GM19452 (cell line): Measurements from ENCODE around the gene RTF2.

Source experiments
- ATAC-seq: cut with Tn5 transposase; IDR thresholded peaks from one replicate; pipeline ENCODE4 v1.9.1; 2021; ENCODE audit not compliant: unreplicated experiment

The RTF2 gene, protein sequence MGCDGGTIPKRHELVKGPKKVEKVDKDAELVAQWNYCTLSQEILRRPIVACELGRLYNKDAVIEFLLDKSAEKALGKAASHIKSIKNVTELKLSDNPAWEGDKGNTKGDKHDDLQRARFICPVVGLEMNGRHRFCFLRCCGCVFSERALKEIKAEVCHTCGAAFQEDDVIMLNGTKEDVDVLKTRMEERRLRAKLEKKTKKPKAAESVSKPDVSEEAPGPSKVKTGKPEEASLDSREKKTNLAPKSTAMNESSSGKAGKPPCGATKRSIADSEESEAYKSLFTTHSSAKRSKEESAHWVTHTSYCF

DNA sequence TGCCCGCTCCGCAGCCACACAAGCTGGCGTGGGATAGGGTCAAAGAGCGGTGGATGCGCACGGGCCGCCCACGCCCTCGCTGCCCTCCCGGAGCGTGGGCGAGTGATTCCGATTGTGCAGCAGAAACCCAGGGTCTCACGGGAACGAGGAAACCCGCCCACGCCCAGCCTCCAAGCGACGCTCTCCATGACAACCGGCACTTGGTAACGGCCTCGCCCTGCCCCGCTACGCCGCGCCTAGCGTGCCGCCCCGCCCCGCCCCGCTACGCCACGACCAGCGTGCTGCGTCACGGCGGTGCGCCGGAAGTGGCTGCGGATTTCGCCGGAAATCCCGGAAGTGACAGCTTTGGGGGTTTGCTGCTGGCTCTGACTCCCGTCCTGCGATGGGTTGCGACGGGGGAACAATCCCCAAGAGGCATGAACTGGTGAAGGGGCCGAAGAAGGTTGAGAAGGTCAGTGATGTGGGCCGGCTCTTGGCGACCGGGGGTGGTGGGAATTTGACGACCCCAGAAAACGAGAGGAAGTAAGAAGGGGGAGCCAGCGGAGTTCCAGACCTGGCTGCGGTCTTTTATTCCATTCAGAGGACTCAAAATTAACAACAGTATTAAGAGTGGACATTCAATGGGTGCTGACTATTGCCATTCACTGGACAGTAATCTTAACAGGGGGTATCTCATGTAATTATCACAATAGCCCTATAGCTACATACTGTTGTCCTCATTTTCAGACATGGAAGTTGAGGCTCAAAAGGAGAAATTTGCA lies at the start of gene RTF2:
Gene RTF2, plus strand, starts transcription at position 312 of the 761 bp plus-strand sequence. Its CDS starts 71 bp downstream, at position 383.
- peak; percentile 99 for ATAC-seq

DNA sequence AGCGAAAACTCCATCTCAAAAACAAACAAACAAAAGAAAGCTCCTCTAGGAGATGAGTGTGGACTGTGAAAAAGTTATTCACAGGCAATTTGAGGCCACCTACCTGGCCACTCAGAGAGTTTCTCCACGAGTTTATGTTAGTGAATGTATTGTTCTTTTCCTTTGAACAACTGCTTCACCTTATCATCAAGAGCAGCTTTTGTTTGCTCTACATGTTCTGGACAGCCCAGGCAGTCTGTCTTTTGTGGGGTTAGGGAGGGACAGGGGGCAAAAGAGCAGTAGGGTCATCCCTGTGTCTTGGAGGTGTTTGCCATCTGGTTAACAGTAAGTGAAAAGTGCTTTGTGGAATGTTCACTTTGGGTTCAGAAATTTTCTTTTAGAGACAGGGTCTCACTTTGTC lies 48.4 kb upstream of the RTF2 start:
- ATAC-seq = no peak

DNA sequence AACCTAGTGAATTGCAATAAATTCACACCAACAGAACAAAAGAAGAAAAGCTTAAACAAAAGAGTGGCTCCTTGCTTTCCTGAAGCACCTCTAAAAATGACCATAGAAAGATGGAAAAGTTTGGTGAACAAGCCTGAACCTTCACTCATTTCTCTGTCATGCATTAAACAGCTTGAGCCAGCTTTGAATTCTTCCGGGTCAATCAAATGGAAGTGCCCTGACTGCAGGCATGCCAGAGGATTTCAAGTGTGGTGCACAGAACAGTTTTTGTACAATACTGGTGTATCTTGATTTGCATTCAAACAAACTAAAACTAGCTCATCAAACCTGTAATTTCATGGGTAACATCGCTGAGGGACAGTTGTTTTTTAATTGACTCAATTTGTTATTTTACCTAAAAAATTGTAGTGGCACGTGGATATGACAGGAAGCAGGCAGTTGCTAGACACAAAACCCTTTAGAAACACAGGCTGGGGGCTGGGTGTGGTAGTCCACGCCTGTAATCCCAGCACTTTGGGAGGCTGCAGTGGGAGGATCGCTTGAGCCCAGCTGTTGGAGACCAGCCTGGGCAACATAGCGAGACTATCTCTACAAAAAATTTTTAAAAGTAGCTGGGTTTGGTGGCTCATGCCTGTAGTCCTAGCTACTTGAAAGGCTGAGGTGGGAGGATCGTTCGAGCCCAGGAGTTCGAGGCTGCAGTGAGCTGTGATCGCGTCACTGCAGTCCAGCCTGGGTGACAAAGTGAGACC lies 47.3 kb upstream of the RTF2 start:
- no peak for ATAC-seq

DNA sequence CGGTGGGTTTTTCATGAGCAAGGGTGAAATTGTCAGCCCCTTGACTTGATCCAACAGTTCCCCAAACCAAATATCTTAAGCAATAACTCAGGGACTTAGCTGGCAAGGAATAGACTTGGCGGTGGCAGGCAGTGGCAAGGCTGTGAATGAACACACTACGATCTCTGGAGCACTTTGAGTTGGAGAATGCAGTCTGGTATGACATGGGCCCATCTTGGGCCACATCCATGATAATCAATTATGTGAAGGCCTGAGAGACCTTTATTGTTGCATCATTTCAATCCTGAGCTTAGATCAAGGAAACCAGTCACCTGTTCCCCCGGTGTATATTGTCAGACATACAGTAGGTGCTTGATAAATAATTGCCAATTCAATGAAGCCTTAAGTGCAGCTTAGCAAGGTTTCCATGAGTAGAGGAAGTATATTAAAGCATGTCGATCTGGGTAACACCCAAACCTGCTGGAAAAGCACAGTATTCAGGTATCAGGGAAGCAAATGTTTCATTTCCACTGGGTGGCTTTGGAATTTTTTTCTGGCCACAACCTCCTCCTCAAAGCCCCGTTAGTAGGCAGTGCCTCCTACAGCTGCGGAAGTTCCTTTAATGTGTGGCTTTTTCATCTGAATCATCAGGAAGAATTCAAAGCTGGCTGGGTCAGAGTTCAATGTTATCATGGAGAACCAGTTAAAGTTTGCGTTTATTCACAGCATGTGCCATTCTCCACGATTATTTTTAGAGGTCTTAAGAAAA lies 46.2 kb upstream of the RTF2 start:
- no peak for ATAC-seq

DNA sequence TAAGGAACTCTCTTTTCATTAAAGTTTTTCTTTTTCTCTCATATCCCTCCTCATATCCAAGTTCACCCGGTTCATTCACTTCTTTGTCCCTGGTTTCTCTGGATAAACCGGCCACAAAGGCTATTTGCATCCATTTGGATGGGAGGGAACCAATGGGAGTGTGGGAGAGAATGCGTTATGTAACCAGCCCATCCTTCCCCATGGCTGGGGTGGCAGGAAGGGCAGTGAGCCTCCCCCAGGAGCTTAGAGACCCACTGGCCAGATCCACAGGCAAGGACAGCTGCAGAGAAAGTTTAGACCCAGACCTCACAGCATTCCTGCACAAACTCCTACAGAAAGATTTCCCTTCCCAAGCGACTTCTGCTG lies 45.6 kb upstream of the RTF2 start:
- ATAC-seq = no peak

DNA sequence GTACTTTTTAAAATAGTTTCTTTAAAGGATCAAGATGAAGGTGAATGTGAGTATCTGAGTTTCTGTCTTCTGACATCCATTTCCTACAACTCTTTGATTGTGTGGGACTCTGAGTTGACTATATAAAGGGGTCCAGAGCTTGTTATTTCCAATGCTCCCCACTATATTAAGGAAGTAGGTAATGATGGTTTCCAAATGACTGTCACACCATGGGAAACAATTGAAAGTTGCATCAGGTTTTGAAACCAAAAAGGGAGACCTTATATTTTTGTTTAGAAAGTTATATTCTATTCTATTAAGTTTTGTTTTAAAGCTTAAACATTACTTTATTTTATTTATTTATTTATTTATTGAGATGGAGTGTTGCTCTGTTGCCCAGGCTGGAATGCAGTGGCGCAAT lies 45.2 kb upstream of the RTF2 start:
- ATAC-seq = no peak

DNA sequence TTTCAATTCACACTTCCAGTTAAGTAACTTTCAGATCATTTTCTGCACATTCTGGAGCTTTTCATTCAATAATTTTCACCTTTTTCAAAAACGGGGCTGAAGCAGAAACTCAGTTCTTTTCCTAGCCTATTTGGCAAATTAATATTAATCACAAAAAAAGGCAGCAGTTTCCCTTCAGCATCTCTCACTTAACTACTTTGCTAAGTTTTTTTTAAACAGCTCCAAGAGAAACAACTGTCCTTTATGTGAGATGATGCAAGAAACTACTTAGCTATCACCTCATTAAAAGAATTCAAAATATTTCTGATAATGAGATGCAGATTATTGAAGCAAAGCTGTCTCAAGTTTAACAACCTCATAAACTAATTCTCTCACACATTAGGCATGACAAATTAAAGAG lies 44.5 kb upstream of the RTF2 start:
- ATAC-seq = no peak

DNA sequence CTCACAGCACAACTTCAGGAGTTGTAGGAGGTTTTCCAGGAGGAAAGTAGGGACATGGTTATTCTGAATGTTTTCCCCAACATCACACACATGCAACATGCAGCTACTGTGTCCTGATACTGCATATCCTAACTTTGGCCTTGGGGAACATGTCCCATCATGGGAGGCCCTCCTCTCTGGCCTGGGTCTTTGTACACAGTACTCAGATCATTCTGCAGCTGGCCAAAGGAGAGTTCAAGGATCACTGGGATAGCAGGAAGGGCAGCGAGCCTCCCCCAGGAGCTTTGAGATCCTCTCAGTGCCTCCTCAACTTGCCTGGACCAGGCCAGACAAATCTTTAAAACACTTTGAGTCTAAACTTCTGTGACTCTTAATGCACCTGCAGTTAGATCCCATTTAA lies 43.5 kb upstream of the RTF2 start:
- no peak for ATAC-seq

DNA sequence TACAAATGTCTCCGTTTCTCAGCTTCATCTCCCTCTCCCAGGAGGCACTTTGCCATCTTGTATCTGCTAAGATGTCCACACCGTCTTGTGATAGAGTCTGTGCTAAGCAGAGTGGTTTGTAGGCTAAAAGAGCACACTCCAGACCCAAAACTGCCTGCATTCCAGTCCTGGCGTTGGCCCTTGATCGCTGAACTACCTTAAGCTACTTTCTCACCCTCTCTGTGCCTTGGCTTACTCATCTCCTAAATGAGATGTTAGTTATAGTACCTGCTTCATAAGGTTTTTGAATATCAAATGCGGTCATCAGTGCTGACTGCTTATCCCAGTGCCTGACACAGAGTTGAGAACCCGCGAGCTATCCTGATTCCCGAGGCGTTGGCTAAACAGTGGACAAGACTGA lies 42.4 kb upstream of the RTF2 start:
- ATAC-seq = no peak

DNA sequence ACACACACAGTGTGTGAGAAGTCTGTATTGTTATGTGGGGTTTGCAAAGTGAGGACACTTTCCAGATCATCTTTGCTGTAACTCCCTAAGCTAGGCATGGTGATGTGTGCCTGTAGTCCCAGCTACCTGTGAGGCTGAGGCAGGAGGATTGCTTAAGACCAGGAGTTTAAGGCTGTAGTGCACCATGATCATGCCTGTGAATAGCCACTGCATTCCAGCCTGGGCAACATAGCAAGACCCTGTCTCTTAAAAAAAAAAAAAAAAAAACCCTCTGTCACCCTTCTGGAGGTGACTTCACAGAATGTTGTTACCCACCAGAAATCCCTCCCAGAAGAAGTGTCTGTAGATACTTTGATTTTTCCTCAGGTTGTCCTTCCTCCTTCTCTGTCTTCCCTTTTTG lies 41.5 kb upstream of the RTF2 start:
- no peak for ATAC-seq

DNA sequence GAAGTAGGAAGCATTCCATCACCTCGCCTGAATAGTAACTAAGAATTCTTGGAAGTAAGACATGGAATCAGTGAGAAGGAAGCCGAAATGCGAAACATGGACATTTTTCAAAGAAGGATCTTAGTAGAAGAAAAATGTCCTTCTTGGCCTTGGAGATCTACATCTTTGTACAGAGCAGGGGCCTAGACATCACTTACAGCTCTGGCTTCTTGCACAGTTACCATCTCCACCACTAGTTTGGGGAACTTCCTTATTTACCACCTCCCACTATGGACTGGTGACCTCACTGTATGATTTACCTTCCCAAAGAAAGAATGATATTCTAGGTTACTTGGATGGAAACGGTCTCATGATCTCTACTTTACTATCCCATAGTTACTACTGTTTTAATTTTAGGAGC lies 40.6 kb upstream of the RTF2 start:
- ATAC-seq = no peak

DNA sequence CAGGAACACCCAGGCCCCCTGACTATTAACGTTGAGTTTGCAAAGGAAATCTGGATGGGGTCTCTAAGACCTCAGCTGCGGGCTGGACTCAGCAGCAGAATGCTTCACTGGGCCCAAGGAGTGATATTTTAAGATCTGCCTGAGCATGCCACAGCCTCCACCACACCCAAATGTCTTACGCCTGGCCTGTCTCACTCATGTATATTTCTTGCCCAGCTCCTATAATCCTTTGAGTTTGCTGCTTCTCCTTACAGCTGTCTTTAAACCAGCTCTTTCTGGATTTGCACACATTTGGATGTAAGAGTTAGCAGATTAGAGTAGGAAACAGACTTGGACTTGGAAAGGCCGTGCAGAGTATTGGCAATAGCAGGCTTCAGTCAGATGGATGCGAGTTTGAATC lies 40.0 kb upstream of the RTF2 start:
- ATAC-seq = no peak

DNA sequence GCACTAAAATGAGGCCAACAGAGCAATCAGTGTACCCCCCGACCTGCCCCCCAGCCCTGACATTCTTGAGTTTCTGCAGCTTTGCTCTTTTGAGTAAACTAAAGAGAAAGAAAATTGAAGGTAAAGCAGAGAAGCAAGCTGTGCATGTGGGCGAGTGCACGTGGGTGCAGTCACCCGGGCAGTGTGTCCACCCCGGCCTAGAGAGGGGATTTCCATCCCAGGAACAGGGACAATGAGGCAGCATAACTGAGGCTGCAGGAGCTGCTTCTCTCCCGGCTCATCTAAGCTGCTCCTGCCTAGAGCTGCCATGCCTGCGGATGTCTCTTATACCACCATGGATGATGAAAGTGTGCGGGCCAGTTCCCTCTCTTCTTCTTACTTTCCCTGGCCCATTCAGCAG lies 39.5 kb upstream of the RTF2 start:
- ATAC-seq = no peak

DNA sequence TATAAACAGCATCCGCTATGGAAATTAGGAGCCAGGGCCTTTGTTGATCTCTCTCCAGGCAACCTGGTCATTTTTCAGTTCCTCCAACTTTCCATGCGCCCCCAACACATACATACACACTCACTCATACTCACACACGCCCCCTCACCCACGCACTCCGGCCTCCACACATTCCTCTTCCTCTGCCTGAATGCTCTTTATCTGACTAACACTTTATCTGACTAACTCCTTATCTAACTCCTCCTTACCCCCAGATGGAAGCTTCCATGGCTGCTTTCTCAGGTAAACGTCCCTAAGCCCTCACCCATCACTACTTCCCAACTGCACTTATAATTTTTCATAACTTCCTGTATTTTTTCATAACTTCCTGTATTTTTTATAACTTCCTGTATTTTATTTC lies 38.9 kb upstream of the RTF2 start:
- no peak for ATAC-seq

DNA sequence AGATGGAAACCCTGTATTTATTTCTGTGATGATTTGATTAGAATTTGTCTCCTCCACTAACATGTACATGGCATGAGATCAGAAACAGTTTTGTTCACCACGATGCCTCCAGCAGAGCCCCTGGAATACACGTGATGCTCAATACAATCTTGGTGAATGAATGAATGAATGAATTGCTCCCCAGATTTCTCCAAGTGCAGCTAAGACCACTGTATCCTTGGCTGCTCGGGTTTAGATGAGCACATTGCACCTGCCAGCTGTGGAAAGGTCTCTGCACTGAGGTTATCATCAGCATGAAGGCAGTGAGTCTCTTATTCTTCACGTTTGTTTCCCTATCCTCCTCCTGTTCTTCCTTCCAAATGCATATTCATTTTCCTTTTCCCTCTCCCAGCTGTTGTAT lies 38.5 kb upstream of the RTF2 start:
- ATAC-seq = no peak

DNA sequence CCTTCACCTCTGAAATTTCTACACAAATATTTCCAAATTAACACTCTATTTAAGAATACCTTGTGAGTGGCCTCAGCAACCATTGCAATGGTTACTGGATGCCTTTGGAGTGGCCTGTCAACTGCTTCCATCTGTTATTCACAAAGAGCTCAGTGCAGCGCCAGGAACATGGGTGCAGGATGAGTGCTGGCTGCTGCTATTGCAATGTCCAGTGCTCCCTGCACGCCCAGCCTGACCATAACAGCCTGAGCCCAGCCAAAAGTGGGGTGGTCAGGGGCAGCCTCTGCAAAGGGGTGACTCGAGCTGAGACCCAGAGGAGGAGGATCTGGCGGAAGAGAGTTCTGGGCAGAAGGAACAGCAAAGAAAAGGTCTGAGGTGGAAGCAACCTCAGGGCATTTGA lies 38.0 kb upstream of the RTF2 start:
- ATAC-seq = no peak

DNA sequence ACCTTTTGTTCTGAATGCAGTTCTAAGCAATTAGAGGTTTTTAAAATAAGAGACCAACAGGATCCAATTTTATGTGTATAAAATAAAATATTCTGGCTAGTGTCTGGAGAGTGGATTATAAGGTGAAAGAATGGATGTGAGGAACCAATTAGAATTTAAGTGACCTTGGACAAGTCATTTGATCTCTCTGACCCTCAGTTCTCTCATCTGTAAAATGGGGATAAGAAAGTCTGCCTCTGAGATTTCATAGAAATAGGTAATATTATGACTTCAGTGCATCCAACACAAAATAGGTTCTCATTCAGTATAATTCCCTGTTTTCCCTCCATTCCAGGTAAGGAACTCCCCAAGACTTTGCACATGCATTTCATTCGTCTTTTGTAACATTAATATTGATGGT lies 37.5 kb upstream of the RTF2 start:
- no peak for ATAC-seq

DNA sequence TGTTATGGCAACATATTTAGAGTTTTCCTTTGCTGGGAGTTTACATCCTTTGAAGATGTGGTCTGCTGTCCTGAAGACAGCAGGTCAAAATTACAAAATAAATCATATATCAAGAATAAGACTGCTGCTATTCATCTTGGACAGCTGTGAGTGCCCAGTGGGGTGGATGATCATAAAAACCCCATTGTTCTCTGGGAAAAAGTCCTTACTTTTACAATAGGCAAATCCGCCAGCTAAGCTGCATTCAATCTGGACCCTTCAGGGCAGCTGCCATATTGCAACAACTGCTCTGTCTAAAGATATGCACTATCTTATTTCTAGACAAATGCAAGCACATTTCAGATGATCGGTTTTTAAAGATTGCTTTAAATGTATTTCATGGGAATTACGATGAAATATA lies 37.0 kb upstream of the RTF2 start:
- ATAC-seq = no peak

DNA sequence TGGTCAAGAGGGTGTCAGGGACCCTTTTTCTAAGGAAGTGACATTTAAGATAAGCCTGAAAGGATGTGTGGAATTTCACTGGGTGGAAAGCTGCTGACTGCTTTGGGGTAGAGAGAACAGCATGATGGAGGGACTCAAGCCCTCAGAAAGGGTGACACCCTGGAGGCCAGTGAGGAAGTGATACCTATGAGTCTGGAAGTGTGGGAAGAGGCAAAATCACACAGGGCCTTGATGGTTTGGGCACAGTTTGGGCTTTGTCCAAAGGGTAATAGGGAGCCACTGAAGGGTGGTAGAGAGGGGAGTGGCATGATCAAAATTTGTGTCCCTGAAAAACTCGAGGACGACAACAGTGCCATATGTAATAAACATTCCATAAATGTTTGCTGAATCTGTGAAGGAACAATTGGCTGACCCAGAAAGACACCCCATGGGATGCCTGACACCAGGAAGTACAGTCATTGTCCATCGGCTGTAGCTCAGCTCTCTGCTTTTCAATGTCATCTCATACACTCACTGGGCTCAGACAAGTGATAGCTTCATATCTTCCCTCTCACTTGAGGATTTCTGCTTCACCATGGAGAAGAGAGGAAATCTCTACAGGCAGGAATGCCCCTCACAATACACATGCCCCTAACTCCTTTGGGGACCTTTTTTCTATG lies 35.1 kb upstream of the RTF2 start:
- no peak for ATAC-seq

DNA sequence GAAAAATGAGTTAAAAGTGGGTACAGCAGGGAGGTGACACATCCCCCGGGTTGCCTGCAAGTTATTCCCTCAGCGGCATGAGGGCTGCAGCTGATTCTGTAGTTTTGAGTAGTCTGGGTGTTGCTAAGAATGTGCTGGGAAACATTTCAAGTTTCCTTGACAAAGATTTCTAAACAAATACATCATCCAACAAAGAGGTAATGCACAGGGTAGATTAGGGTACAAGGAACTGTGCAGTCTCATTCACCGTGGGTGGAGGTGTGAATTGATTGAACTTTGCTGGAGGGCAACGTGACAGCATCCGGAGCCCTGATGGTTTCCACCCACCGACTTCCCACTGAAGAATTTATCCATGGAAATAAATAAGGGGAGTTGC lies 34.6 kb upstream of the RTF2 start:
- ATAC-seq = no peak
